ENCODE results near the gene SCAMP4. TPM values are rescaled to one million over a fixed set of nuclear protein-coding genes. Genes with fewer than 3 reads are reported as not detected.
A peak's percentile ranks its signal among the peaks of the same experiment; 100 is the strongest.

SCAMP4 gene
- total and polyA plus RNA-seq, 2 of the 13 experiments (the other 11 are each of a cell fraction or from before 2014, with no cell fraction given), result 10.7 to 13.7 TPM

- TF ChIP-seq, protein P1, sequence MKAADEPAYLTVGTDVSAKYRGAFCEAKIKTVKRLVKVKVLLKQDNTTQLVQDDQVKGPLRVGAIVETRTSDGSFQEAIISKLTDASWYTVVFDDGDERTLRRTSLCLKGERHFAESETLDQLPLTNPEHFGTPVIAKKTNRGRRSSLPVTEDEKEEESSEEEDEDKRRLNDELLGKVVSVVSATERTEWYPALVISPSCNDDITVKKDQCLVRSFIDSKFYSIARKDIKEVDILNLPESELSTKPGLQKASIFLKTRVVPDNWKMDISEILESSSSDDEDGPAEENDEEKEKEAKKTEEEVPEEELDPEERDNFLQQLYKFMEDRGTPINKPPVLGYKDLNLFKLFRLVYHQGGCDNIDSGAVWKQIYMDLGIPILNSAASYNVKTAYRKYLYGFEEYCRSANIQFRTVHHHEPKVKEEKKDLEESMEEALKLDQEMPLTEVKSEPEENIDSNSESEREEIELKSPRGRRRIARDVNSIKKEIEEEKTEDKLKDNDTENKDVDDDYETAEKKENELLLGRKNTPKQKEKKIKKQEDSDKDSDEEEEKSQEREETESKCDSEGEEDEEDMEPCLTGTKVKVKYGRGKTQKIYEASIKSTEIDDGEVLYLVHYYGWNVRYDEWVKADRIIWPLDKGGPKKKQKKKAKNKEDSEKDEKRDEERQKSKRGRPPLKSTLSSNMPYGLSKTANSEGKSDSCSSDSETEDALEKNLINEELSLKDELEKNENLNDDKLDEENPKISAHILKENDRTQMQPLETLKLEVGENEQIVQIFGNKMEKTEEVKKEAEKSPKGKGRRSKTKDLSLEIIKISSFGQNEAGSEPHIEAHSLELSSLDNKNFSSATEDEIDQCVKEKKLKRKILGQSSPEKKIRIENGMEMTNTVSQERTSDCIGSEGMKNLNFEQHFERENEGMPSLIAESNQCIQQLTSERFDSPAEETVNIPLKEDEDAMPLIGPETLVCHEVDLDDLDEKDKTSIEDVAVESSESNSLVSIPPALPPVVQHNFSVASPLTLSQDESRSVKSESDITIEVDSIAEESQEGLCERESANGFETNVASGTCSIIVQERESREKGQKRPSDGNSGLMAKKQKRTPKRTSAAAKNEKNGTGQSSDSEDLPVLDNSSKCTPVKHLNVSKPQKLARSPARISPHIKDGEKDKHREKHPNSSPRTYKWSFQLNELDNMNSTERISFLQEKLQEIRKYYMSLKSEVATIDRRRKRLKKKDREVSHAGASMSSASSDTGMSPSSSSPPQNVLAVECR (CRISPR knock-in tag; IDR thresholded peaks at IDR 0.05; ENCODE audit: borderline replicate concordance), result peak; percentile 45; the same call in 1 of the 2 replicates
- TF ChIP-seq ZBTB44 (CRISPR knock-in tag; IDR thresholded peaks at IDR 0.05), result no peak
- TF ChIP-seq HES4 (CRISPR knock-in tag; IDR thresholded peaks at IDR 0.05; ENCODE audit: borderline replicate concordance), result no peak
- TF ChIP-seq IRF2 (CRISPR knock-in tag; IDR thresholded peaks at IDR 0.05), result 0 out of 2 replicates have a peak, but pooled peaks have one; percentile 16
- TF ChIP-seq ZNF775 (CRISPR knock-in tag; IDR thresholded peaks at IDR 0.05; ENCODE audit: borderline replicate concordance), result no peak
- no peak for TF ChIP-seq ZNF614 (CRISPR knock-in tag; IDR thresholded peaks at IDR 0.05; ENCODE audit: borderline replicate concordance)
- no peak for TF ChIP-seq NR2F6 (IDR thresholded peaks at IDR 0.05)
- TF ChIP-seq NR2F6 (CRISPR knock-in tag; IDR thresholded peaks at IDR 0.05), result peak; percentile 66; the same call in 1 of the 2 replicates
- TF ChIP-seq ZNF770 (CRISPR knock-in tag; IDR thresholded peaks at IDR 0.05), result peak; percentile 45; the same call in 1 of the 2 replicates
- TF ChIP-seq, protein P2, sequence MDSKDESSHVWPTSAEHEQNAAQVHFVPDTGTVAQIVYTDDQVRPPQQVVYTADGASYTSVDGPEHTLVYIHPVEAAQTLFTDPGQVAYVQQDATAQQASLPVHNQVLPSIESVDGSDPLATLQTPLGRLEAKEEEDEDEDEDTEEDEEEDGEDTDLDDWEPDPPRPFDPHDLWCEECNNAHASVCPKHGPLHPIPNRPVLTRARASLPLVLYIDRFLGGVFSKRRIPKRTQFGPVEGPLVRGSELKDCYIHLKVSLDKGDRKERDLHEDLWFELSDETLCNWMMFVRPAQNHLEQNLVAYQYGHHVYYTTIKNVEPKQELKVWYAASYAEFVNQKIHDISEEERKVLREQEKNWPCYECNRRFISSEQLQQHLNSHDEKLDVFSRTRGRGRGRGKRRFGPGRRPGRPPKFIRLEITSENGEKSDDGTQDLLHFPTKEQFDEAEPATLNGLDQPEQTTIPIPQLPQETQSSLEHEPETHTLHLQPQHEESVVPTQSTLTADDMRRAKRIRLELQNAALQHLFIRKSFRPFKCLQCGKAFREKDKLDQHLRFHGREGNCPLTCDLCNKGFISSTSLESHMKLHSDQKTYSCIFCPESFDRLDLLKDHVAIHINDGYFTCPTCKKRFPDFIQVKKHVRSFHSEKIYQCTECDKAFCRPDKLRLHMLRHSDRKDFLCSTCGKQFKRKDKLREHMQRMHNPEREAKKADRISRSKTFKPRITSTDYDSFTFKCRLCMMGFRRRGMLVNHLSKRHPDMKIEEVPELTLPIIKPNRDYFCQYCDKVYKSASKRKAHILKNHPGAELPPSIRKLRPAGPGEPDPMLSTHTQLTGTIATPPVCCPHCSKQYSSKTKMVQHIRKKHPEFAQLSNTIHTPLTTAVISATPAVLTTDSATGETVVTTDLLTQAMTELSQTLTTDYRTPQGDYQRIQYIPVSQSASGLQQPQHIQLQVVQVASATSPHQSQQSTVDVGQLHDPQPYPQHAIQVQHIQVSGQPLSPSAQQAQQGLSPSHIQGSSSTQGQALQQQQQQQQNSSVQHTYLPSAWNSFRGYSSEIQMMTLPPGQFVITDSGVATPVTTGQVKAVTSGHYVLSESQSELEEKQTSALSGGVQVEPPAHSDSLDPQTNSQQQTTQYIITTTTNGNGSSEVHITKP (CRISPR knock-in tag; IDR thresholded peaks at IDR 0.05; ENCODE audit: low read depth), result 0 out of 2 replicates have a peak, but pooled peaks have one; percentile 34
- no peak for TF ChIP-seq ZNF777 (CRISPR knock-in tag; IDR thresholded peaks at IDR 0.05)
- peak; percentile 88; the same call in 1 of the 2 replicates for TF ChIP-seq KDM2A (CRISPR knock-in tag; IDR thresholded peaks at IDR 0.05; ENCODE audit: borderline replicate concordance, low read depth)
- no peak for TF ChIP-seq GPN1 (CRISPR knock-in tag; IDR thresholded peaks at IDR 0.05; ENCODE audit: borderline replicate concordance)
- TF ChIP-seq KAT8 (CRISPR knock-in tag; IDR thresholded peaks at IDR 0.05), result peak; percentile 35; the same call in 1 of the 2 replicates
- TF ChIP-seq ZNF121 (CRISPR knock-in tag; IDR thresholded peaks at IDR 0.05), result peak; percentile 57; the same call in 1 of the 2 replicates
These were observed 24.0 kb downstream of the SCAMP4 start (continued) for GRCh38 chr19:1929021-1929742.

All from HepG2 (cell line).